ENCODE results near the gene NFKB2.

Gene NFKB2

DNA sequence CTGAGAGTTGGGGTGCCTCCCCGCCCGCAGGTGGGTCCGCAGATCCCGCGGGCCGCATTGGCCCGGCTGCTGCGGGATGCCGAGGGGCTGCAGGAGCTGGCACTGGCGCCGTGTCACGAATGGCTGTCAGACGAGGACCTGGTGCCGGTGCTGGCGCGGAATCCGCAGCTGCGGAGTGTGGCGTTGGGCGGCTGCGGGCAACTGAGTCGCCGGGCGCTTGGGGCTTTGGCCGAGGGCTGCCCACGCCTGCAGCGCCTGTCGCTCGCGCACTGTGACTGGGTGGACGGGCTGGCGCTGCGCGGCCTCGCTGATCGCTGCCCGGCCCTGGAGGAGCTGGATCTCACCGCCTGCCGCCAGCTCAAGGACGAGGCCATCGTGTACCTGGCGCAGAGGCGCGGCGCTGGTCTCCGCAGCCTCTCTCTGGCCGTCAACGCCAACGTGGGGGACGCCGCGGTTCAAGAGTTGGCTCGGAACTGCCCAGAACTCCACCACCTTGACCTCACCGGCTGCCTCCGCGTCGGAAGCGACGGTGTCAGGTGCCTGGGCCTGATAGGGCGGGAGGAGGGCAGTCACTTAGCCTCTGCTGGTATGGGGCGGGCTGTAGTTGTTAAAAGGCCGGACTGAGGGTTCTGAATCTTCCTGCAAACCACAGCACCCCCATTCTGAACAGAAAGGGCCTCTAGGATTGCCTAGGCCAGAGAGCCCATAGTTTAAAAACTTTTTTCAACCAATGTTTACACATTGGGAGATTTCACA is 26.4 kb downstream of the NFKB2 start:
- DNase-seq (ENCODE audit: low read depth in 1 of 2, low spot score in 1 of 2) = no peak

DNA sequence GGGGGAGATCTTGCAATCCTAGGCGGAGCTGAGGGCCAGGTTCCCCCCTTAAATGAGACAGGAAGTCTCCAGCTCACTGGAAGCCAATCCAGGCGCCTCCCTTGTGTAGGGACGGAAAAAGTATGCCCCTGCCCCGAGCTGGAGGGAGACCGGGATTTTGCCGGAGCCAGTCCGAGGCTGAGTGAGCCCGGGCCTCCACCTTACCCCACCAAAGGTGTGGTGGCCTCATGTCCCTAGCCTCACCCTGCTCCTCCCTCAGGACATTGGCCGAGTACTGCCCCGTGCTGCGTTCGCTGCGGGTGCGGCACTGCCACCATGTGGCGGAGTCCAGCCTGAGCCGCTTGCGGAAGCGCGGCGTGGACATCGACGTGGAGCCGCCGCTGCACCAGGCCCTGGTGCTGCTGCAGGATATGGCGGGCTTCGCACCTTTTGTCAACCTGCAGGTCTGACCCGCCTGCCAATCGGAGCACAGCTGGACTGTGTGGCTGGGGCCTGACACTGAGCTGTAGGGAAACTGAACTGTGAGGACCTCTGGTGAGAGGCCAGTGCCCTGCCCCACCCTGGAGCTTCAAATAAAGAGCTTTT is 27.1 kb downstream of the NFKB2 start:
- no peak for DNase-seq (ENCODE audit: low read depth in 1 of 2, low spot score in 1 of 2)

DNA sequence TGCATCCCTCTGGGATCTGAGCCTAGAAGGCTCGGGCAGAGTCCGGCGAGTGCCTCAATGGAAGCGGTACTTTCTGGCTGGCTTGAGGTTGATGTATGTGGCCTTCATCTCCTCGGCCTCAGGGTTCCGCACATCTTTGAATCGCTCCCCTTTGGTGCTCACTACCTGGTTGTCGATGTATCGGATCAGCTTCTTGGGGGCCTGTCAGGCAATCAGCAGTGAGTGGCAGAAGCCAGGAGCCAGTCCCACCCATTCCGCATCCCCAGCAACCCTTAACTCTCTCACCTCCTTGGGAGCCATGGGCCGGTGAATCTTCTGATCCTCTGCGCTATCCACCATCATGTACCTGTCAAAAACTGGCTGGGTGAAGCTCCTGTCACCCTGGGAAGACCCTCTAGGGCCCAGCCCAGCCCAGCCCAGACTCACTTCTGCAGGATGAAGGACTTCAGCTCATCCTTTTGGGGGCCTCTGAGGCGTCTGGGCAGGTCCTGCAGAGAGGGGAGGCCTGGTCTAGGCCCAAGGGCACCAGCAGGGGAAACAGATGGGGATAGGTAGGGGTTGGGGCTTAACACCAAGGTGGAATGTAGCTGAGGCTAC is 28.0 kb downstream of the NFKB2 start:
- no peak for DNase-seq (ENCODE audit: low read depth in 1 of 2, low spot score in 1 of 2)

DNA sequence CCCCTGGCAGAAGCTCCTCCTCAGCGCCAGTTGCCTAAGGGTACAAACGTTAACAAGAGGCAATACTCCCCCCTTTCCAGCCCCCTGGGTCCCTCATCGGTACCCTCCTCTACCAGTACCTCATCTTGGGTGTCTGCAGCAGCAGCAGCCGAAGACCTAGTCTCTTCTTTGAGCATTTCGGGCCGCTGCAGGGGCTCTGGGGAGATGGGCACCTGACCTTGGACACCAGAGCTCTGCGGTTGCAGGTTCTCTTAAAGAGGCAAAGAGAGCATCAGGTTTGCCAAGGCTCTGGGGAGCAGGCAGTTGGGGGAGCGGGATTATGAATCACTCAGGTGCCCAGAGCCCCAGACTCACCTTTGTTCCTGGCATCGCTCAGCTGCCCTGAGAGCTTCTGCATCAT is 28.6 kb downstream of the NFKB2 start:
- no peak for DNase-seq (ENCODE audit: low read depth in 1 of 2, low spot score in 1 of 2)

DNA sequence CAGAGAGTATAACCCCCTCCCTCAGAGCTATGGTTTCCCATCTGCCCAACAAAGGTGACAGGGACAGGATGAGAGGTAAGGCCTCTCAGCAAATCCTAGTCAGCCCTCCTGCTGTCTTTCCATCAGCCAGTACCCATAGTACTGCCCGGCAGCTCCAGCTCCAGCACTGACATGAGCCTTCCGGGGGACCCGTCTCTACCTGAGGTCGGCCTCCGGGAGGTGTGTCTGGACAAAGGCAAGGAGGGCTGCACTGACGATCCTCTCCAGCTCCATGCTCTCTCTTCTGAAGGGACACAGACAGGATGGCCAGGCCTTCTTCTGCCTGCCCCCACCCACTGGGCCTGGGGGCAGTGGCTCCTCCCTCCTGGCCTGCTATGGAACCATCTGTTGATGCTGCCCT is 29.4 kb downstream of the NFKB2 start:
- DNase-seq (ENCODE audit: low read depth in 1 of 2, low spot score in 1 of 2) = no peak

DNA sequence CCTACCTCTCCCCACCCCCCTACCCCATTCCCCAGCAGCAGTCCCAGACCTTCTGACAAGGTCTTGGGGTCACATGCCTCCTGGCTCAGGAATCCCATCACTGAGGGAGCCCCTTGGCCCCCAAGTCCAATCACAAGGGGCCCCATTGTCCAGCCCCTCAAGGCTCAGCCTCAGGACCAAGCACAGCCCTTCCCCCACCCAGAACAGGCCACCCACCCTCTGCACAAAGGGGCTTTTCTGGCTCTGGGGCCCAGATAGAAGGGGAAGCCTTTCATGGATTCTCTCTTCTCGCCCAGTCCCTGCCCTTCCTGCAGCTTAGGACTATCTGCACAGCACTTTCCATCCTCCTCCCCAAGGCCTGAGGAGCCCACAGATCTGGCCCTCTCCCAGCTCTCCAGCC is 29.9 kb downstream of the NFKB2 start:
- DNase-seq (ENCODE audit: low read depth in 1 of 2, low spot score in 1 of 2) = no peak

DNA sequence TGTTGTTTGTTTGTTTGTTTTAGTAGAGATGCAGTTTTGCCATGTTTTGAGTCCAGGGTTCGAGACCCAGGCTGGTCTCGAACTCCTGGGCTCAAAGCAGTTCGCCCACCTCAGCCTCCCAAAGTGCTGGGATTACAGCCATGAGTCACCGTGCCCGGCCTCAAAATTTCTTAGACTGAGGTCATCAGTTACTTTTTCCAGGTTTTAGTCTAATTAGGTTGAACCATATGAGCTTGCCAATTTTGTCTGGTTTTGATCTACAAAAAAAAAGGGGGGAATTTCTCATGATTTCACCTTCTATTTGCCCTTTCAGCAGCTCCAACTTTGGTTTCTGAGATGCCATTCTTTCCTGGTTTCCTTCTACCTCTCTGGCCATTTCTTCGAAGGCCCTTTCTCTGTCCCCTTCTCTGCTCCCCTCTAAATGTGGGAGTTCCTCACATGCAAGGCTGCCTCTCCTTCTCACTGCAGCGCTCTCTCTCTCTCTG is 31.3 kb downstream of the NFKB2 start:
- no peak for DNase-seq (ENCODE audit: low read depth in 1 of 2, low spot score in 1 of 2)

DNA sequence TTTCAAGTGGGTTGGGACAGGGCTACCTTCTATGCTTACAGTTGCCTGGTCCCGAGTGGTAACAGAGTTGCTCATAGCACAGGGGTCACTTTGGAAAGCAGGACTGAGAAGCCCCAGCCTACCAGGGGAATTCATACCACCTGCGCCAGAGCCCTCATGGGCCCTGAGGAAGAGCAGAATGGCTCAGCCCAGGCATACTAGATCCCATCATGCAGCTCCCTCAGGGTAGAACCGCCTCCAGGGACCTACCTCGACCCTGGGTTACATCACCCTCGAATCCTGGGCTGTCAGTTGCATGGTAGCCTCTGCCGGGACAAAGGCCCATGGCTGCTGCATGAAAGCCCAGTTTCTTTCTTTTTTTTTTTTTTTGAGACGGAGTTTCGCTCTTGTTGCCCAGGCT is 34.0 kb downstream of the NFKB2 start:
- DNase-seq (ENCODE audit: low read depth in 1 of 2, low spot score in 1 of 2) = no peak

DNA sequence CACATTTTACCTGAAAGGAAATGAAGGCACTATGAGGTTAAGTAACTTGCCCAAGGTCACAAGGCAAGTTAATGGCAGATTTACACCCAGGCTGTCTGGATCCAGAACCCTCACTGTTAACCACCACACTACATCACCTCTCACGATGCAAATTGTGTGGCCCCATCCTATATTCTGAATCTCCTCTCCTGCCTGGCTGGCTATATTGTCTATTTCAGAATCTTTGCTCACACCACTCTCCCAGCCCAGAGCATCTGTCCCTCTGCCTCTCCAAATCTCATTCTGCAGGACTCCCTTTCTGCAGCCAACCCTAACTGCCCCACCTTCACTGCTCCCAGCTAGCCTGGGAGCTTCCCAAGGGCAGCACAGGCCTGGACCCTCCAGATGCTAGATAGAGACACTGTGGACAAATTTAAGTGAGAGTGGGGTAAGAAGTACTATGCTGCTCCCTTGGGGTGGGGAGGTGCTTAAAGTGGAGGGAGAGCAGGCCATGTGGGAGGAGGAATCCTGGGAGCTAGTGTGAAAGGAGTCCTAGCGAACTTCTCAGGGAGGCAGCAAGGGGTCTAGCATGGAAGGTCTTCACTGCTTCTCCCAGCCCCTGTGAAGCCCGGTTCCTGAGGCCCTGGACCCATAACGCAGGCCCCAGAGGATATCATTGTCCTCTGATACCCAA is 36.1 kb downstream of the NFKB2 start:
- DNase-seq (ENCODE audit: low read depth in 1 of 2, low spot score in 1 of 2) = no peak

DNA sequence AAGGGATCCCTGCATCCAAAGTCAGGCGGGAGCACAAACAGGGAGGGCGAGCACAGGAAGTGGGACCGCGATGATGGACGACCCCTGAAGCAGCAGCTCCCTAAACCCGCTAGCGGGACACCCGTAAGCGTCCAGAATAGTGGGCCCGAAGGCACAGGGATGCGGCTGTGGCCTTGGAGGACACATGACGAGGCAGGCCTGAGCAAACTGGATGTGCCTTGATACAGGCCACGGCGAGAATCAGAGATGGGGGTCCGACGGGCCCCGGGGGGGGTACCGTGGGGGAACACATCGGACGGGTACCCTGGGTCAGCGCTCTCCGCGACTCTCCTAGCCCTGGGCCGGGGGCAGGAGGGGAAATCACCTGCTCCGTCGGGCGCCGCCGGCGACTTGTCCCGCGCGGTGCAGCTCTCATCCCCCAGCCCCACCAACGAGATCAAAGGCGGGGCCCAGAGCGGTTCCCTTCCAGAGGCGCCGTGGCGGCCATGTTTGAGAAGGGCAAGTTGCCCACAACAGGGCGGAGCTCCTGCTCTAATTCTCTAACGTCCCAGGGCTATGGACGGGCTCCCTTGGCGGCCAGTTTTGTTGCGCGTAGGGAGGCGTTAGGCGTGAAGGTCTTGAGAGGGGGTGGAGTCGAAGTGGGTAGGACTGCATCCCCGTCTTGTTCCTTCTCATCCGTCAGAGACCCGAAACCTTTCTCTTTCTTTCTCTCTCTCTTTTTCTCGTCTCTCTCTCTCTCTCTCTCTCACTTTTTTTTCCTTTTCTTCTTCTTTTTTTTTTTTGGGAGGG is 36.9 kb downstream of the NFKB2 start, which contains the start of gene CUEDC2:
TSS of gene CUEDC2 (minus strand) at position 413 of the 789 bp plus-strand sequence. CDS start 7,386 bp downstream, outside the sequence.
- DNase-seq (ENCODE audit: low read depth in 1 of 2, low spot score in 1 of 2) = peak; percentile 90 to 94

DNA sequence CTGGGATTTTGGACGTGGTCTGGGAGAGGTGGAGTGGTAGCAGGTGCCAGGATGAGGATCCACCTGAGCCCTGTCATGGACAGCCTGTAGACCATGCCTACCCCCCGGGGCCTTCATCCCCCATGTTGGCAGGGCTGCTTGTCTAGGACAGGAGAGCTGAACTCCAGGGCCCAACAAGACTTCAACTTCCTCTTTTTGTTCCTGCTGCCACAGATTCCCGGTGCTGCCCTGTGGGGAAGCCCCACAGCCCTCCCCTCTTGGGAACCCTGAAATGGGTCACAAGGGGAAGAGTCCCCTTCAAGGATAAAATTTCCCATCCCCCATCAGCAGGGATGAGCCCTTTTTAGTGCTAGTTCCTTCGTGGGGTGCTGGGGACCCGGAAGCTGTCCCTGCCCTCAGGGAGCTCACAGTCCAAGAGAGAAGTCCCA is 38.1 kb downstream of the NFKB2 start:
- DNase-seq (ENCODE audit: low read depth in 1 of 2, low spot score in 1 of 2) = no peak

DNA sequence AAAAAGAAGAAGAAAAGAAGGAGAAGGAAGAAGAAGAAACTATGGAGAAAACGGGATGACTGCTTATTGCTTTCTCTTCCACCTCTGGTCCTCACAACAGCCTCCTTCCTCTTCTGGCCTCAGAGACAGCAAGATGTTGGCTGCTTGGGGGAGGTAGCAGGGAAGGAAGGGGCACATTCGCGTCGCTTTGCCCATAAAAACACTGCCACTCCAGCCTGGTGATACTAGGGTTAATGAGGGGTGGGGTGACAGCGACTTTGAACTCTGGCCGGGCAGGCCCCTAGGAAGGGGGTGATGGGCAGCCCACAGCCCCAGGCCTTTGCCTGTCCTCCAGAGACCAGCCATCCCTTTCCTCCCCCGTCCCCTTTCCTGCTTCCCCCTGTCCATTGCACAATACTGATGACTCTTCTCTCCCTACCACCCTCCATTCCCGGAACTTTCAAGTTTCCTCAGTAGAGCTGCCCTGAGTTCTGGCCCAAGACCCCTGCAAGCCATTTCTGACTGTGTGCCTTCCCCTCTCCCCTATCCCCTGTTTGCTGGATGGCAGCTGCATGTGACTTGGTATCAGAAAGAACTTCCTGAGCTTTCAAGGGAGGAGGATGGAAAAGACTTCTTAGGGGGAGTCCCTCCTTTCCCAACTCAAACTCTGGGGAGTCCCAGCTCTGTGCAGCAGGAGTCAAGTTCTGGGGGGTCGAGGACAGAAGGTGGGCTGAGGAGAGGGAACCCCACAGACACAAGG is 39.1 kb downstream of the NFKB2 start:
- DNase-seq (ENCODE audit: low read depth in 1 of 2, low spot score in 1 of 2) = no peak

DNA sequence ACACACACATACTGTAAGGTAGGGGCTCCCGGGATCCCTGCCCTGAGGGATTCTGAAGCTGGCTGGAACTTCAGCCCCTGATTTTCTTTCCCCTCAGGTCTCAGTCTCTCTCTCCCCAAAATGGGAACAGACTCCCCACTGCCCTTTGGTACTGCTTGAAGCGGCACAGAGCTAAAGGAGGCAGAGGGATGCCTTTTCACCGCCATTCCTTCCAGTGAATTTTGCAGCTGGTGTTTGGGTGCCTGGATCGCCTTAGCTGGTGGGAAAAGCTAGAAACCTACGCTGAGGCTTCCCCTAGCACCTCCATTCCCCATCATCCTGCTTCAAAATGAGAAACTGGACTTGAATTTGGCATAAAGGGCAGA is 39.6 kb downstream of the NFKB2 start:
- DNase-seq (ENCODE audit: low read depth in 1 of 2, low spot score in 1 of 2) = no peak

DNA sequence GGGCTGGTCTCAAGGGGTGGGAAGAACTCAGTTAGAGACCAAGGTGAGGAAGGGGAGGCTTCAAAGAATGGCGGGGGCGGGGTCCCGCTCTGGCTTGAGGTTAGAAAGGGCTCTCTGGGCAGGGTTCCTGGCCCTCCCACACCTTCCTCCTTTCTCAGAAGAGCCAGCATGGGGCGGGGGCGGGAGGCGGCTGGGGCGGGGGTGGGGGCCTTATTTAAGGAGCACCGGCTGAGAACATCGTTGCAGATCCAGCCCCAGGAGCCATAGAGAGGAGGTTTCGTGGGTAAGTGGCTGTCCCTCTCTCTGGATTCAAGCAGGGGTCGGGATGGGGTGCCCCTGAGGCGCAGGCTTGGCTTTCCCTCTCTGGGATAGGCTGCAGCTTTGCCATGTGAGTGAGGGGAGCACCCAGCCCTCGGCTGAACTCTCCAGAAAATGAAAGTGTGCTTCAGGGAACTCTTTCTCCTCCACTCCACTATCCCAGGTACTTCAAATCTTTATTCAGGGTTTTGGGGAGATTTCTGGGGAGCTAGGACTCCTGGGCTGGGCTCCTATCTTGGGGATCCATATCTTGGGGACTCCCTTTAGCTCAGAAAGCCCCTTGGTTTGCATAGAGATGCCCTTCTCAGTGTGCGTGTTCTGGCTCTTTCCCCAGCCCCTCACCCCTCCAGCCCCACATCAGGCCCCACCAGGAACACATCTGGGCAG is 40.2 kb downstream of the NFKB2 start:
- no peak for DNase-seq (ENCODE audit: low read depth in 1 of 2, low spot score in 1 of 2)

DNA sequence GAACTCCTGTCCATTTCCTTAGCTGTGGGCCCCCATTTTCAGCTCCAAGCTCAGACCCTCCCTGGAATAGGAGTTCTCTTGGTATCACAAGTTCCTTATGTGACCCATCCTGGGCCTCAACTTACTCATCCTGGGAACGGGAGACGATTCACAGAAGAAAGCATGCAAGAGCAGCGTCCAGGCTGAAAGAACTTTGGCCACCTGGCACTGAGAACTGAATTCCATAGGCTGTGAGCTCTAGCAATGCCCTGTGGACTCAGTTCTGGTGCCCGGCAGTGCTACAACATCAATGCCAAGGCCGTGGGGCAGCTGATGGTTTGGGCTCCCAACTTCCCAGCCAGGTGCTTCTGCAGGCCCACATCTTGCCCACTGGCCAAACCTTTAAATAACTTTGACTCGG is 40.8 kb downstream of the NFKB2 start:
- DNase-seq (ENCODE audit: low read depth in 1 of 2, low spot score in 1 of 2) = no peak

DNA sequence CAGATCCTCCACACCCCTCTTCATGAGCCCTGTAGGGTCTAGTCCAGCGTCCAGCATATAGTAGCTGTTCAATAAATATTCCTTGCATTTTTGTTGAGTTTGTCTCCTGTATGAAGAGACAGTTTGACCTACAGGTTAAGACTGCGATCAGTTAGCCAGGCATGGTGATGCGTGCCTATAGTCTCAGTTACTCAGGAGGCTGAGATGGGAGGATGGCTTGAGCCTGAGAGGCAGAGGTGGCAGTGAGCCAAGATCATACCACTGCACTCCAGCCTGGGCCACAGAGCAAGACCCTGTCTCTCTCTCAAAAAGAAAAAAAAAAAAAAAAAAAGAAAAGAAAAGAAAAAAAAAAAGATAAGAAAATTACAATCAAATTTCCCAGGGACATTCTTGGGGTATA is 42.0 kb downstream of the NFKB2 start:
- no peak for DNase-seq (ENCODE audit: low read depth in 1 of 2, low spot score in 1 of 2)

DNA sequence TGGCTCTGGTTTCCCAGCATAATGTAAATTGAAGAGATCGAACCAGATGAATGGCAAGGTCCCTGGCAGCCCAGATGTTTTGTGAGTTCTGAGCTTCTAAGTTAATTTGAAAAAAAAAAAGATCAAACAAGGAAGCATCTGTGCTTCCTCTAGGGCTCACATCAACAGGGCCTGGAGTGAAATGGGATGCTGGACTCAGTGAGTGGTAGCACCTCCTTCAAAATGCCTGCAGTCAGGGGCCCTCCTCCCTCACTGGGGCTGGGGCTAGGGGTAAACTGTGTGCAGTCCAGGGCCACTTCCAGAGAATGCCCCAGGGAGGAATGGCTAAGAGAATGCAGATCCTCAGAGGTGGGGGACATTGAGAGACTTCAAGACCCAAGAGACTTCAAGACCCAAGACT is 42.9 kb downstream of the NFKB2 start:
- no peak for DNase-seq (ENCODE audit: low read depth in 1 of 2, low spot score in 1 of 2)

DNA sequence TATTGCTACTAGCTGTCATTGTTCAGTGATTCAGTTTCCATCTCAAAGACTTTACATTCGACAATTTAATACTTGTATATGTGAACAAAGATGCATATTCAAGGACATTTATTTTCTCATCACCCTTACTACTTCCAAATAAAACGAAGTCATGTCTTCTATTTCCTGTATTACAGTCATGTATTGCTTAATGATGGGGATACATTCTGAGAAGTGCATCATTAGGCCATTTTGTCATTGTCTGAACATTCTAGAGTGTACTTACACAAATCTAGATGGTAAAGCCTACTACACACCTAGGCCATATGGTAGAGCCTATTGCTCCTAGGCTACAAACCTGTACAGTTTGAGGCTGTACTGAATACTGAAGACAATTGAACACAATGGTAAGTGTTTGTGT is 49.3 kb downstream of the NFKB2 start:
- DNase-seq (ENCODE audit: low read depth in 1 of 2, low spot score in 1 of 2) = no peak

DNA sequence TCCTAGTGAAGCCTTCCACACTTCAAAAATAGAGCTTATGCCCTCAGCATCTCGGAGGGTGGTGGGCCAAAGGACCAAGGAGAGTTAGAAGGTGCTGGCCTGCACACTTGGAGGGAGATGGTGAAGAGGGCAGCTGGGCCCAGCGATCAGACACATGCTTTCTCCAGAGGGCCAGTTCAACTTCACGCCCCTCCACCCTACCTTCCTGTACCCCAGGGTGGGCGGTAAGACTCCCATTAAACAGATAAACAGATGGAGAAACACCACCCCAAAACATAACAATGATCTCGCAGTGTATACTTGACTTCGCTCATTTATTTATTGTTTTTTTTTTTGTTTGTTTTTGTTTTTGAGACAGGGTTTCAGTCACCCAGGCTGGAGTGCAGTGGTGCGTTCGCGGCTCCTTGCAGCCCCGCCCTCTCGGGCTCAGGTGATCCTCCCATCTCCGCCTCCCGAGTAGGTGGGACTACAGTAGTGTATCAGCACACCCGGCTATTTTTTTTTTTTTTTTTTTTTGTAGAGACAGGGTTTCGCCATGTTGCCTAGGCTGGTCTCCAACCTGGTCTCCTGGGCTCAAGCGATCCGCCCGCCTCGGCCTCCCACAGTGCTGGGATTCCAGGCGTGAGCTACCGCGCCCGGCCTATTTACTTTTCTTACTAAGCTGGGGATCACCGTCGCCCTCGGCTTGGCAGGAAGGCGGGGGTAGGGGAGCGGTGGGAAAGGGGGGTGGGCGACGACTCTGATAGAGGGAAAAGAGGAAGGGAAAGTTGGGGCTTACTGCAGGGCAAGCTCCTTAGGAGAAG is 54.0 kb downstream of the NFKB2 start:
- DNase-seq (ENCODE audit: low read depth in 1 of 2, low spot score in 1 of 2) = peak; percentile 72 to 76

All from activated T-helper 1 cell treated with anti-CD3 and anti-CD28 coated beads, Interleukin-2, amount 50 U/mL, for 16 hours (primary cell).